Prostate gland (tissue), 2 donors: ENCODE data around the gene USP35.

Experiments used
- POLR2A ChIP-seq: fragments of 450-650 bp; IDR thresholded peaks from one replicate; pipeline ENCODE4 v1.6.1; 2016; ENCODE audit warnings: antibody characterized with exemption, mild to moderate bottlenecking
- POLR2AphosphoS5 ChIP-seq: sonication (generic); formaldehyde crosslinking; IDR thresholded peaks from one replicate; pipeline ENCODE4 v1.6.1; 2017; ENCODE audit warnings: antibody characterized with exemption
- TF ChIP-seq, protein P1 (sequence below), 4 experiments: fragments of 200-600 bp in 2 of 4; fragments of 450-650 bp in 2 of 4; sonication (generic) in 2 of 4; IDR thresholded peaks; 1 replicate in 3 of 4; 2 replicates in 1 of 4; pipeline ENCODE4 v1.5.1; 2016 to 2019; ENCODE audit warnings: antibody characterized with exemption in 4 of 4, mild to moderate bottlenecking in 2 of 4, moderate library complexity in 2 of 4

DNA sequence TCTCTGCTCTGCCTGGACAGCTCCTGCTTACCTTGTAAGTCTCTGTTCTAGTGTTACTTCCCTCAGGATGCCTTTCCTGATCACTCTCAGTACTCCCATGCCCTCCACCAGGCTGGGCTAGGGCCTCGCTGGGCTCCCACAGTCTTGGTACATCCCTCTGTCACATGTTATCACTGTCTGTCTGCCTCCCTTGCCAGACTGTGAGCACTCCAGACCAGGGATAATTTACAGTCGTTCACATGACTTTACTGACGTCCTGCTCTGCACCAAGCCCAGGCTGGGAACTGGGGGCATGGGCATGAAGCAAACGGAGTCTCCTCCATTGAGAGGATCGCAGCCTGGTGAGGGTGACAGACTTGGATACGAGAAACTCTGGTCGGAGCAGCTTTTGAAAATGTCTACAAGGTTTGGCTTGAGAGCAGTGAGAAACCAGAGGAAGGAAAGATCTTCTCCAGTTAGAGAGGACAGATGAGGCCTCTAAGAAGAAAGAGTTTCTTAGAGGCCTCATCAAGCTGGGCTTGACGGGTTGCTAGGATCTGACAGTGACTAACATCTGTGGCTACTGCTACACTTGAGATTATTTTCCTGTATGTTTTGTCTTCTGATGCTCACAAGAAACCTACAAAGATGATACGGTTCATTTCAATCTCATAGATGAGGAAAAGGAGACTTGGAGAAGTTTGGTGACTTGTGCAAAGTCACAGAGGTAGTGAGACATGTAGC is 12.5 kb downstream of the USP35 start:
- TF ChIP-seq, protein P1, sequence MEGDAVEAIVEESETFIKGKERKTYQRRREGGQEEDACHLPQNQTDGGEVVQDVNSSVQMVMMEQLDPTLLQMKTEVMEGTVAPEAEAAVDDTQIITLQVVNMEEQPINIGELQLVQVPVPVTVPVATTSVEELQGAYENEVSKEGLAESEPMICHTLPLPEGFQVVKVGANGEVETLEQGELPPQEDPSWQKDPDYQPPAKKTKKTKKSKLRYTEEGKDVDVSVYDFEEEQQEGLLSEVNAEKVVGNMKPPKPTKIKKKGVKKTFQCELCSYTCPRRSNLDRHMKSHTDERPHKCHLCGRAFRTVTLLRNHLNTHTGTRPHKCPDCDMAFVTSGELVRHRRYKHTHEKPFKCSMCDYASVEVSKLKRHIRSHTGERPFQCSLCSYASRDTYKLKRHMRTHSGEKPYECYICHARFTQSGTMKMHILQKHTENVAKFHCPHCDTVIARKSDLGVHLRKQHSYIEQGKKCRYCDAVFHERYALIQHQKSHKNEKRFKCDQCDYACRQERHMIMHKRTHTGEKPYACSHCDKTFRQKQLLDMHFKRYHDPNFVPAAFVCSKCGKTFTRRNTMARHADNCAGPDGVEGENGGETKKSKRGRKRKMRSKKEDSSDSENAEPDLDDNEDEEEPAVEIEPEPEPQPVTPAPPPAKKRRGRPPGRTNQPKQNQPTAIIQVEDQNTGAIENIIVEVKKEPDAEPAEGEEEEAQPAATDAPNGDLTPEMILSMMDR (IDR thresholded peaks at IDR 0.05): no peak
- TF ChIP-seq POLR2A (no peak), POLR2AphosphoS5 (no peak)
